ENCODE measurements around the gene TNP2.

Gene TNP2

DNA sequence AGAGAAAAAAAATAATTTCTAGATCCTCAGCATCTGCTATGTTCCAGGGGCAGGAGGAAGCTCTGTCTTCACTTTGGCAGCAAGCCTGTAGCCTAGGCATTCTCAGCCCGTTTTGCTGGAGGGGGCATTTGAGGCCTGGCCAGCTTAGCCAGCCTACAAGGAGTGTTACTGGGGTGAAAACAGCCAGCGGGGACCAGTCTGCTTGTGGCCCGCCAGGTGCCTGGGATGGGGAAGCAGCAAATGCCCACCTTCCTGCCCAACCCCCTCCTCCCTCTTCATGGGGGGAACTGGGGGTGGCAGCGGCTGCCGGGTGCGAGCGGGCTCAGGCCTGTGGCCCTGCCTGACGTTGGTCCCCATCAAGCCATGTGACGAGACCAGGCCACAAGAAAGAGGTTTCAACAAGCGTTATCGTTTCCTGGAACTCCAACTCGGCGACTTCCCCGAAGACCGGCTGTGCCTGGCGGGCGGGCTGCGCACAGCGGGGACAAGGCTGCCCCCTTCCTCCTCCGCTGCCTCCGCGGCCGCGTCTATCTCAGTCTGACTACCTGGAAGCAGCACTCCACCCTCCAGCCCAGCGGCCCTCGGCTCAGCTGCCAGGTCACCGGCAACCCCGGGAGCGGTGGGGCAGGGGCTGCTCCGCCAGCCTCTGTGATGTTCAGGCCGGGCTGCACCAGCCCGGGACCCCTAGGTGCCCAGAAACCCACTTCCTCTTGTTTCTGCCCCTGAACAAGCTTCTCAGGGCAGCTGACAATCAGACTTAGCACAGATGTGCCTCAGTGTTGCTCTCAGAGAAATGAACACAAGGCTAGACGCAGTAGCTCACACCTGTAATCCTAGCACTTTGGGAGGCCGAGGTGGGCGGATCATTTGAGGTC, 36.0 kb downstream of the TNP2 start:
- Histone ChIP-seq H3K9me2 (replicated peaks; ENCODE audit: control insufficient read depth, low read length) (no peaks in the 10 kb centered on the region), H3K9me3 (ENCODE audit: control insufficient read depth, insufficient read depth, low read length) (no peaks in the 10 kb centered on the region), H4K20me1 (ENCODE audit: control insufficient read depth, insufficient read depth, low read depth, low read length) (no peaks in the 10 kb centered on the region), H3K27ac (ENCODE audit: low read depth, low read length) (no peak overlapping the region), H3F3A (ENCODE audit: control insufficient read depth, insufficient read depth) (no peaks in the 10 kb centered on the region), H3K4me2 (ENCODE audit: low read length) (peak overlapping the region; percentile 35; the same call in 1 of the 2 replicates), H3K27me3 (ENCODE audit: control insufficient read depth, low read length) (peaks cover 38% of the 10 kb centered on the region), H3K4me3 (ENCODE audit: low read length) (no peak overlapping the region), H3K36me3 (ENCODE audit: control insufficient read depth, low read length) (no peaks in the 10 kb centered on the region), H3K79me2 (ENCODE audit: control insufficient read depth, low read length) (no peaks in the 10 kb centered on the region), H3K4me1 (ENCODE audit: control insufficient read depth, low read length) (peaks cover 17% of the 10 kb centered on the region)
- TF ChIP-seq EZH2phosphoT487 (IDR thresholded peaks at IDR 0.05; ENCODE audit: borderline replicate concordance, low read length): no peak
- TF ChIP-seq, protein P1, sequence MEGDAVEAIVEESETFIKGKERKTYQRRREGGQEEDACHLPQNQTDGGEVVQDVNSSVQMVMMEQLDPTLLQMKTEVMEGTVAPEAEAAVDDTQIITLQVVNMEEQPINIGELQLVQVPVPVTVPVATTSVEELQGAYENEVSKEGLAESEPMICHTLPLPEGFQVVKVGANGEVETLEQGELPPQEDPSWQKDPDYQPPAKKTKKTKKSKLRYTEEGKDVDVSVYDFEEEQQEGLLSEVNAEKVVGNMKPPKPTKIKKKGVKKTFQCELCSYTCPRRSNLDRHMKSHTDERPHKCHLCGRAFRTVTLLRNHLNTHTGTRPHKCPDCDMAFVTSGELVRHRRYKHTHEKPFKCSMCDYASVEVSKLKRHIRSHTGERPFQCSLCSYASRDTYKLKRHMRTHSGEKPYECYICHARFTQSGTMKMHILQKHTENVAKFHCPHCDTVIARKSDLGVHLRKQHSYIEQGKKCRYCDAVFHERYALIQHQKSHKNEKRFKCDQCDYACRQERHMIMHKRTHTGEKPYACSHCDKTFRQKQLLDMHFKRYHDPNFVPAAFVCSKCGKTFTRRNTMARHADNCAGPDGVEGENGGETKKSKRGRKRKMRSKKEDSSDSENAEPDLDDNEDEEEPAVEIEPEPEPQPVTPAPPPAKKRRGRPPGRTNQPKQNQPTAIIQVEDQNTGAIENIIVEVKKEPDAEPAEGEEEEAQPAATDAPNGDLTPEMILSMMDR (IDR thresholded peaks at IDR 0.05; ENCODE audit: low read depth, low read length, poor library complexity, severe bottlenecking): no peak

DNA sequence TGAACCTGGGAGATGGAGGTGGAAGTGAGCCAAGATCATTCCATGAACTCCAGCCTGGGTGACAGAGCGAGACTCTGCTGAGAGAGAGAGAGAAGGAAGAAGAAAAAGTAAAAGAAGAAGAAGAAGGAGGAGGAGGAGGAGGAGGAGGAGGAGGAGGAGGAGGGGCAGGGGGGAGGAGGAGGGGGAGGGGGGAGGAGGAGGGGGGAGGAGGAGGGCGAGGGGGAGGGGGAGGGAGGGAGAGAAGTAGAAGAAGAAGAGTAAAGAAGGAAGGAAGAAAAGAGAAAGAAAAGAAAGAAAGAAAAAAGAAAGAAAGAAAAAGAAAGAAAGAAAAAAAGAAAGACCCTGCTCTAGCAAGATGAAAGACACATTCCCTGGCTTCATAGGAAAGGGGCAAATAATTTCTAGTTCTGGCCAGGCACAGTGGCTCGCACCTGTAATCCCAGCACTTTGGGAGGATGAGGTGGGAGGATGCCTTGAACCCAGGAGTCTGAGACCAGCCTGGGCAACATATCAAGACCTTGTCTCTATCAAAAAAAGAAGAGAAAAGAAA, 36.7 kb downstream of the TNP2 start:
- H3K4me3 ChIP-seq (ENCODE audit: low read length): no peak overlapping the region
- no peaks in the 10 kb centered on the region for H3K36me3 ChIP-seq (ENCODE audit: control insufficient read depth, low read length)
- no peaks in the 10 kb centered on the region for H4K20me1 ChIP-seq (ENCODE audit: control insufficient read depth, insufficient read depth, low read depth, low read length)
- peaks cover 17% of the 10 kb centered on the region for H3K4me1 ChIP-seq (ENCODE audit: control insufficient read depth, low read length)
- peaks cover 38% of the 10 kb centered on the region for H3K27me3 ChIP-seq (ENCODE audit: control insufficient read depth, low read length)
- no peaks in the 10 kb centered on the region for H3K9me3 ChIP-seq (ENCODE audit: control insufficient read depth, insufficient read depth, low read length)
- no peaks in the 10 kb centered on the region for H3F3A ChIP-seq (ENCODE audit: control insufficient read depth, insufficient read depth)
- TF ChIP-seq, protein P1 (IDR thresholded peaks at IDR 0.05; ENCODE audit: low read depth, low read length, poor library complexity, severe bottlenecking): no peak
- no peak for TF ChIP-seq EZH2phosphoT487 (IDR thresholded peaks at IDR 0.05; ENCODE audit: borderline replicate concordance, low read length)
- no peak overlapping the region for H3K4me2 ChIP-seq (ENCODE audit: low read length)
- no peaks in the 10 kb centered on the region for H3K79me2 ChIP-seq (ENCODE audit: control insufficient read depth, low read length)
- no peaks in the 10 kb centered on the region for H3K9me2 ChIP-seq (replicated peaks; ENCODE audit: control insufficient read depth, low read length)
- H3K27ac ChIP-seq (ENCODE audit: low read depth, low read length): no peak overlapping the region

DNA sequence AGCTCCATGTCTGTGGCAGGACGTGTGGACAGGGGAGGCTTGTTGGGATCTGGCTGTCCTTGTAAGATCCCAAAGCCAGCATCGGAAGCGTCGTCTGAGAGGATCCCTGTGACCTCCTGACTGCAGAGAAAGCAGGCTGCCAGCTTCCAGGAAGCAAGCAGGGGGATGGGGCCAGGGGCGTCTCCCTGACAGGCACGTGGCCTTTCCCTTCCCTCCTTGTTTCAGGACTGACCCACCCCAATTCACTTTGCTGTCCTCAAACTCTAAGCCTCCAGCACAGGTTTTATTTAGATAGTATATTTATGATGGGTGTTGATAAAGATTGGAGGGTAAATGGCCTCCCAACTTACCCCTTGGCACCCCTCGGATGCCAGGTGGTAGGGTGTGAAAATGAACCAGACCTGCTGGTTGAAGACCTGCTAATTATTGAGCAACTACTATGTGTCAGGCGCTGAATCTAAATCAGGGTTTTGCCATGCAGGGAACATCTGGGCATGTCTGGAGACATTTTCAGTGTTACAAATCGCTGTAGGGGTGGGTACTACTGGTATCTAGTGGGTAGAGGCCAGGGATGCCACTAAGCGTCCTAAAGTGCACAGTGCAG, 37.7 kb downstream of the TNP2 start:
- no peaks in the 10 kb centered on the region for H4K20me1 ChIP-seq (ENCODE audit: control insufficient read depth, insufficient read depth, low read depth, low read length)
- H3K9me2 ChIP-seq (replicated peaks; ENCODE audit: control insufficient read depth, low read length): no peaks in the 10 kb centered on the region
- no peak overlapping the region for H3K4me2 ChIP-seq (ENCODE audit: low read length)
- H3K27ac ChIP-seq (ENCODE audit: low read depth, low read length): no peak overlapping the region
- TF ChIP-seq EZH2phosphoT487 (IDR thresholded peaks at IDR 0.05; ENCODE audit: borderline replicate concordance, low read length): no peak
- TF ChIP-seq, protein P1 (IDR thresholded peaks at IDR 0.05; ENCODE audit: low read depth, low read length, poor library complexity, severe bottlenecking): no peak
- peaks cover 41% of the 10 kb centered on the region for H3K27me3 ChIP-seq (ENCODE audit: control insufficient read depth, low read length)
- H3K9me3 ChIP-seq (ENCODE audit: control insufficient read depth, insufficient read depth, low read length): no peaks in the 10 kb centered on the region
- H3K4me1 ChIP-seq (ENCODE audit: control insufficient read depth, low read length): peaks cover 17% of the 10 kb centered on the region
- no peaks in the 10 kb centered on the region for H3K36me3 ChIP-seq (ENCODE audit: control insufficient read depth, low read length)
- H3F3A ChIP-seq (ENCODE audit: control insufficient read depth, insufficient read depth): no peaks in the 10 kb centered on the region
- no peak overlapping the region for H3K4me3 ChIP-seq (ENCODE audit: low read length)
- H3K79me2 ChIP-seq (ENCODE audit: control insufficient read depth, low read length): no peaks in the 10 kb centered on the region
